HepG2 (cell line): ENCODE results near the gene FAM53C. TPM values are rescaled to one million over a fixed set of nuclear protein-coding genes. Genes with fewer than 3 reads are reported as not detected.

Experiments used
- ARID5B ChIP-seq: IDR thresholded peaks from 2 replicates; pipeline ENCODE4 v1.4.0; 2020; ENCODE audit warnings: mild to moderate bottlenecking, missing genetic modification reagents
- ASH2L ChIP-seq: fragments of 300-600, 200-600 bp; sonication (generic); IDR thresholded peaks from 2 replicates; pipeline ENCODE4 v1.7.0; 2017; ENCODE audit warnings: low read depth, mild to moderate bottlenecking, moderate library complexity, mixed read lengths, low read length; ENCODE audit not compliant: insufficient read length
- ATF2 ChIP-seq: sonication (generic); formaldehyde crosslinking; IDR thresholded peaks from 2 replicates; pipeline ENCODE4 v1.4.0; 2020; ENCODE audit warnings: missing genetic modification reagents
- FOXJ3 ChIP-seq: sonication (generic); formaldehyde crosslinking; IDR thresholded peaks from 2 replicates; pipeline ENCODE4 v1.4.0; 2020; ENCODE audit warnings: missing genetic modification reagents, mild to moderate bottlenecking, borderline replicate concordance
- FOXP4 ChIP-seq: sonication (generic); formaldehyde crosslinking; IDR thresholded peaks from 2 replicates; pipeline ENCODE4 v1.4.0; 2020; ENCODE audit warnings: missing genetic modification reagents
- HNRNPH1 ChIP-seq: fragments of 200-400 bp; formaldehyde crosslinking; optimal IDR thresholded peaks from 2 replicates; pipeline ENCODE3; 2017; ENCODE audit warnings: mild to moderate bottlenecking, low read depth, low read length
- HOXA9 ChIP-seq: sonication (generic); formaldehyde crosslinking; IDR thresholded peaks from 2 replicates; pipeline ENCODE4 v1.8.1; 2022; ENCODE audit warnings: missing genetic modification reagents, mild to moderate bottlenecking, moderate library complexity, borderline replicate concordance
- ISL2 ChIP-seq: sonication (generic); formaldehyde crosslinking; IDR thresholded peaks from 2 replicates; pipeline ENCODE4 v1.5.0; 2020; ENCODE audit warnings: missing genetic modification reagents
- JUND ChIP-seq: sonication (generic); formaldehyde crosslinking; IDR thresholded peaks from 2 replicates; pipeline ENCODE4 v1.8.0; 2022; ENCODE audit warnings: mild to moderate bottlenecking, missing genetic modification reagents
- KDM2A ChIP-seq: sonication (generic); formaldehyde crosslinking; IDR thresholded peaks from 2 replicates; pipeline ENCODE4 v1.4.0; 2020; ENCODE audit warnings: low read depth, missing genetic modification reagents, borderline replicate concordance
- KLF9 ChIP-seq: IDR thresholded peaks from 2 replicates; pipeline ENCODE4 v1.6.1; 2016; ENCODE audit warnings: low read depth
- PHF8 ChIP-seq: sonication (generic); formaldehyde crosslinking; IDR thresholded peaks from 2 replicates; pipeline ENCODE4 v1.5.0; 2020; ENCODE audit warnings: missing genetic modification reagents
- YEATS4 ChIP-seq: sonication (generic); formaldehyde crosslinking; IDR thresholded peaks from 2 replicates; pipeline ENCODE4 v1.4.0; 2020; ENCODE audit warnings: missing genetic modification reagents, borderline replicate concordance
- ZNF12 ChIP-seq: sonication (generic); formaldehyde crosslinking; IDR thresholded peaks from 2 replicates; pipeline ENCODE4 v1.5.0; 2020; ENCODE audit warnings: missing genetic modification reagents
- ZNF501 ChIP-seq: sonication (generic); formaldehyde crosslinking; IDR thresholded peaks from 2 replicates; pipeline ENCODE4 v1.5.1; 2020; ENCODE audit warnings: mild to moderate bottlenecking, moderate library complexity, missing genetic modification reagents
- ZNF574 ChIP-seq: sonication (generic); formaldehyde crosslinking; IDR thresholded peaks from 2 replicates; pipeline ENCODE4 v1.4.0; 2020; ENCODE audit warnings: missing genetic modification reagents
- ZNF792 ChIP-seq: IDR thresholded peaks from 2 replicates; pipeline ENCODE4 v1.6.1; 2016
- polyA plus RNA-seq, 8 experiments: library from polyadenylated mRNA; depleted of rRNA in 3 of 8; stranded (reverse) in 7 of 8; unstranded in 1 of 8; fragments of >200 nt; fragmentation: Illumina TruSeq in 4 of 8; extraction: Trizol in 4 of 8; gene quantifications; 2 replicates each; pipeline versions ENCODE4 v1.2.1 to v1.2.3, GENCODE V29; 2011 to 2016; ENCODE audit warnings: low read depth in 4 of 8, missing spikeins in 1 of 8, mixed read lengths in 1 of 8; ENCODE audit not compliant: insufficient read depth in 1 of 8
- total RNA-seq, 5 experiments: library from RNA; depleted of rRNA; stranded (reverse); fragments of >200 nt; fragmentation: Illumina TruSeq; extraction: Trizol; gene quantifications; 2 replicates each; pipeline ENCODE4 v1.2.3, GENCODE V29; 2016; ENCODE audit warnings: low read depth in 1 of 5

The FAM53C gene
- total and polyA plus RNA-seq, 2 of the 13 experiments (the other 11 are each of a cell fraction or from before 2014, with no cell fraction given), result 26.9 to 30.1 TPM

GRCh38 chr5:138352722-138353559 lies 14.9 kb downstream of the FAM53C start (continued):
- TF ChIP-seq ISL2 (CRISPR knock-in tag) (0 out of 2 replicates have a peak, but pooled peaks have one; percentile 12), FOXP4 (CRISPR knock-in tag) (no peak), YEATS4 (CRISPR knock-in tag) (peak; percentile 42), HNRNPH1 (no peak), ATF2 (0 out of 2 replicates have a peak, but pooled peaks have one; percentile 20), ARID5B (CRISPR knock-in tag) (0 out of 2 replicates have a peak, but pooled peaks have one; percentile 9), ZNF12 (CRISPR knock-in tag) (no peak), ZNF574 (CRISPR knock-in tag) (peak; percentile 73), HOXA9 (peak; percentile 78; the same call in 1 of the 2 replicates), KDM2A (CRISPR knock-in tag) (peak; percentile 82), FOXJ3 (CRISPR knock-in tag) (no peak), JUND (CRISPR knock-in tag) (no peak; the same call in 1 of the 2 replicates), KLF9 (CRISPR knock-in tag) (0 out of 2 replicates have a peak, but pooled peaks have one; percentile 13), ZNF501 (CRISPR knock-in tag) (peak; percentile 80), PHF8 (peak; percentile 77), ASH2L (peak; percentile 60), ZNF792 (no peak)
